Loucy (cell line): ENCODE data around the gene ATP13A5.

Experiments
- H2AFZ ChIP-seq: fragments of 200-600 bp; sonication (generic); 2 replicates; pipeline ENCODE4 v1.6.0; 2016; ENCODE audit warnings: antibody characterized with exemption, mild to moderate bottlenecking, low read length, moderate library complexity
- H3F3A ChIP-seq: fragments of 200-600 bp; 2 replicates; pipeline ENCODE4 v1.6.0; 2016; ENCODE audit warnings: antibody characterized with exemption, low read depth, mild to moderate bottlenecking
- H3K27me3 ChIP-seq: fragments of 200-600 bp; sonication (generic); 2 replicates; pipeline ENCODE4 v1.6.1; 2014; ENCODE audit warnings: low read length, mild to moderate bottlenecking; ENCODE audit not compliant: insufficient read depth, poor library complexity, severe bottlenecking
- H3K36me3 ChIP-seq: fragments of 200-600 bp; sonication (generic); 2 replicates; pipeline ENCODE4 v1.6.1; 2016; ENCODE audit warnings: low read length; ENCODE audit not compliant: insufficient read depth
- H3K4me1 ChIP-seq: fragments of 200-600 bp; sonication (generic); 2 replicates; pipeline ENCODE4 v1.5.1; 2014; ENCODE audit warnings: low read length, mild to moderate bottlenecking; ENCODE audit not compliant: insufficient read depth, poor library complexity, severe bottlenecking
- H3K4me2 ChIP-seq: fragments of 200-600 bp; sonication (generic); 2 replicates; pipeline ENCODE4 v1.6.0; 2014; ENCODE audit warnings: antibody characterized with exemption, low read length, low read depth, mild to moderate bottlenecking; ENCODE audit not compliant: poor library complexity, severe bottlenecking
- H3K4me3 ChIP-seq: fragments of 200-600 bp; sonication (generic); 2 replicates; pipeline ENCODE4 v1.5.1; 2014; ENCODE audit warnings: low read length, mild to moderate bottlenecking, mixed read lengths; ENCODE audit not compliant: poor library complexity, severe bottlenecking
- H3K79me2 ChIP-seq: fragments of 200-600 bp; sonication (generic); 2 replicates; pipeline ENCODE4 v1.6.1; 2014; ENCODE audit warnings: low read length; ENCODE audit not compliant: insufficient read depth
- H3K9ac ChIP-seq: fragments of 200-600 bp; sonication (generic); 2 replicates; pipeline ENCODE4 v1.6.0; 2014; ENCODE audit warnings: mild to moderate bottlenecking, low read depth, low read length, moderate library complexity; ENCODE audit not compliant: poor library complexity, severe bottlenecking
- H3K9me2 ChIP-seq: fragments of 200-600 bp; sonication (generic); replicated peaks from 2 replicates; pipeline ENCODE4 v1.6.1; 2016; ENCODE audit warnings: low read depth, low read length, mixed read lengths
- H3K9me3 ChIP-seq: fragments of 200-600 bp; sonication (generic); 2 replicates; pipeline ENCODE4 v1.6.1; 2014; ENCODE audit warnings: mild to moderate bottlenecking, antibody characterized with exemption, low read length, low read depth; ENCODE audit not compliant: insufficient read depth
- H4K20me1 ChIP-seq: fragments of 200-600 bp; sonication (generic); 2 replicates; pipeline ENCODE4 v1.6.0; 2014; ENCODE audit warnings: antibody characterized with exemption, low read length, mild to moderate bottlenecking; ENCODE audit not compliant: insufficient read depth, poor library complexity, severe bottlenecking
- CTCF ChIP-seq: fragments of 200-600 bp; sonication (generic); conservative IDR thresholded peaks from 2 replicates; pipeline ENCODE4 v1.5.1; 2014; ENCODE audit warnings: mild to moderate bottlenecking, antibody characterized with exemption, low read length
- EZH2phosphoT487 ChIP-seq: fragments of 200-600 bp; IDR thresholded peaks from 2 replicates; pipeline ENCODE4 v1.6.1; 2018; ENCODE audit warnings: antibody characterized with exemption, mild to moderate bottlenecking, moderate library complexity, borderline replicate concordance

The ATP13A5 gene

GRCh38 chr3:193240850-193241706 lies 137.5 kb downstream of the ATP13A5 start, which contains the start of gene PLAAT1:
PLAAT1 (plus strand) TSS chr3:193241222; CDS start chr3:193255651, 14,429 bp downstream.
- H3K4me2 ChIP-seq, result no peak within 1 kb of the TSS
- no peak within 1 kb of the TSS for H3K4me3 ChIP-seq

GRCh38 chr3:193240436-193240849 lies 138.1 kb downstream of the ATP13A5 start:
- Histone ChIP-seq H3K4me1 (no peaks in the 10 kb centered on the region), H3K79me2 (no peaks in the 10 kb centered on the region), H3K9me2 (no peaks in the 10 kb centered on the region), H3K9me3 (no peaks in the 10 kb centered on the region), H3K27me3 (no peaks in the 10 kb centered on the region), H2AFZ (no peak overlapping the region), H3K9ac (no peak overlapping the region), H3K36me3 (no peaks in the 10 kb centered on the region), H3K4me3 (no peak overlapping the region), H4K20me1 (no peaks in the 10 kb centered on the region), H3F3A (no peaks in the 10 kb centered on the region), H3K4me2 (no peak overlapping the region)
- TF ChIP-seq CTCF (no peak), EZH2phosphoT487 (no peak)

More at GRCh38 chr3:193240850-193241706, 137.5 kb downstream of the ATP13A5 start, which contains the start of gene PLAAT1:
- H3F3A ChIP-seq, result no peaks in the 10 kb centered on the region
- H3K9me2 ChIP-seq, result no peaks in the 10 kb centered on the region
- H2AFZ ChIP-seq, result no peak within 1 kb of the TSS
- no peaks in the 10 kb centered on the region for H3K4me1 ChIP-seq
- H3K9ac ChIP-seq, result no peak within 1 kb of the TSS
- H3K9me3 ChIP-seq, result no peaks in the 10 kb centered on the region
- H3K27me3 ChIP-seq, result no peaks in the 10 kb centered on the region
- no peaks in the 10 kb centered on the region for H3K79me2 ChIP-seq
- TF ChIP-seq CTCF (no peak), EZH2phosphoT487 (no peak)
- no peaks in the 10 kb centered on the region for H3K36me3 ChIP-seq
- H4K20me1 ChIP-seq, result no peaks in the 10 kb centered on the region

- H3K9me2 ChIP-seq, result no peaks in the 10 kb centered on the region
- no peak overlapping the region for H3K4me3 ChIP-seq
- no peaks in the 10 kb centered on the region for H3K4me1 ChIP-seq
- H3K79me2 ChIP-seq, result no peaks in the 10 kb centered on the region
- H3K4me2 ChIP-seq, result no peak overlapping the region
- H3K27me3 ChIP-seq, result no peaks in the 10 kb centered on the region
- H3K9me3 ChIP-seq, result no peaks in the 10 kb centered on the region
- TF ChIP-seq CTCF (no peak), EZH2phosphoT487 (no peak)
- H4K20me1 ChIP-seq, result no peaks in the 10 kb centered on the region
- no peaks in the 10 kb centered on the region for H3F3A ChIP-seq
- H3K9ac ChIP-seq, result no peak overlapping the region
- no peak overlapping the region for H2AFZ ChIP-seq
- no peaks in the 10 kb centered on the region for H3K36me3 ChIP-seq
Measured at GRCh38 chr3:193237030-193237429, 141.5 kb downstream of the ATP13A5 start.
